ENCODE results near the gene KHDRBS1. TPM values are rescaled to one million over a fixed set of nuclear protein-coding genes. Genes with fewer than 3 reads are reported as not detected.
"Not testable (repeated sequence)": the region's sequence is repeated elsewhere in the genome, so short reads cannot be mapped to it uniquely, and the experiment has no call there.

Gene KHDRBS1
- total and polyA plus RNA-seq, 2 experiments from 2014 or later: 191 to 251 TPM

DNA sequence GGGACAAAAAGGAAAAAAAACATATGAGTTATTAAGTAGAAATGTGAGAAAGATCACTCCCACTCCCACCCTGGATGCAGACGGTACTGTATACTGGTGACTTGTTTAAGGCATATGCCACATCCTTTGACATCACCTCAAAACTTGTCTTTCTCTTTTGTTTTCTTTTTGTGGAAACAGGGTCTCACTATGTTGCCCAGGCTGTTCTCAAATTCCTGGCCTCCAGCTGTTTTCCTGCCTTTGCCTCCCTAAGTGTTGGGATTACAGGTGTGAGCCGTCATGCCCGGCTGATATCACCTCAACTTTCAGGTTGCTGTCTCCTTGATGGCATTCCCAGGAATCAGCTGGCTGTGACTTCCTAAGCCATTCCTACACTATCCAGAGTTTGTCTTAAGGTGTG is 18.4 kb upstream of the KHDRBS1 start (continued):
- TF ChIP-seq, protein P1, sequence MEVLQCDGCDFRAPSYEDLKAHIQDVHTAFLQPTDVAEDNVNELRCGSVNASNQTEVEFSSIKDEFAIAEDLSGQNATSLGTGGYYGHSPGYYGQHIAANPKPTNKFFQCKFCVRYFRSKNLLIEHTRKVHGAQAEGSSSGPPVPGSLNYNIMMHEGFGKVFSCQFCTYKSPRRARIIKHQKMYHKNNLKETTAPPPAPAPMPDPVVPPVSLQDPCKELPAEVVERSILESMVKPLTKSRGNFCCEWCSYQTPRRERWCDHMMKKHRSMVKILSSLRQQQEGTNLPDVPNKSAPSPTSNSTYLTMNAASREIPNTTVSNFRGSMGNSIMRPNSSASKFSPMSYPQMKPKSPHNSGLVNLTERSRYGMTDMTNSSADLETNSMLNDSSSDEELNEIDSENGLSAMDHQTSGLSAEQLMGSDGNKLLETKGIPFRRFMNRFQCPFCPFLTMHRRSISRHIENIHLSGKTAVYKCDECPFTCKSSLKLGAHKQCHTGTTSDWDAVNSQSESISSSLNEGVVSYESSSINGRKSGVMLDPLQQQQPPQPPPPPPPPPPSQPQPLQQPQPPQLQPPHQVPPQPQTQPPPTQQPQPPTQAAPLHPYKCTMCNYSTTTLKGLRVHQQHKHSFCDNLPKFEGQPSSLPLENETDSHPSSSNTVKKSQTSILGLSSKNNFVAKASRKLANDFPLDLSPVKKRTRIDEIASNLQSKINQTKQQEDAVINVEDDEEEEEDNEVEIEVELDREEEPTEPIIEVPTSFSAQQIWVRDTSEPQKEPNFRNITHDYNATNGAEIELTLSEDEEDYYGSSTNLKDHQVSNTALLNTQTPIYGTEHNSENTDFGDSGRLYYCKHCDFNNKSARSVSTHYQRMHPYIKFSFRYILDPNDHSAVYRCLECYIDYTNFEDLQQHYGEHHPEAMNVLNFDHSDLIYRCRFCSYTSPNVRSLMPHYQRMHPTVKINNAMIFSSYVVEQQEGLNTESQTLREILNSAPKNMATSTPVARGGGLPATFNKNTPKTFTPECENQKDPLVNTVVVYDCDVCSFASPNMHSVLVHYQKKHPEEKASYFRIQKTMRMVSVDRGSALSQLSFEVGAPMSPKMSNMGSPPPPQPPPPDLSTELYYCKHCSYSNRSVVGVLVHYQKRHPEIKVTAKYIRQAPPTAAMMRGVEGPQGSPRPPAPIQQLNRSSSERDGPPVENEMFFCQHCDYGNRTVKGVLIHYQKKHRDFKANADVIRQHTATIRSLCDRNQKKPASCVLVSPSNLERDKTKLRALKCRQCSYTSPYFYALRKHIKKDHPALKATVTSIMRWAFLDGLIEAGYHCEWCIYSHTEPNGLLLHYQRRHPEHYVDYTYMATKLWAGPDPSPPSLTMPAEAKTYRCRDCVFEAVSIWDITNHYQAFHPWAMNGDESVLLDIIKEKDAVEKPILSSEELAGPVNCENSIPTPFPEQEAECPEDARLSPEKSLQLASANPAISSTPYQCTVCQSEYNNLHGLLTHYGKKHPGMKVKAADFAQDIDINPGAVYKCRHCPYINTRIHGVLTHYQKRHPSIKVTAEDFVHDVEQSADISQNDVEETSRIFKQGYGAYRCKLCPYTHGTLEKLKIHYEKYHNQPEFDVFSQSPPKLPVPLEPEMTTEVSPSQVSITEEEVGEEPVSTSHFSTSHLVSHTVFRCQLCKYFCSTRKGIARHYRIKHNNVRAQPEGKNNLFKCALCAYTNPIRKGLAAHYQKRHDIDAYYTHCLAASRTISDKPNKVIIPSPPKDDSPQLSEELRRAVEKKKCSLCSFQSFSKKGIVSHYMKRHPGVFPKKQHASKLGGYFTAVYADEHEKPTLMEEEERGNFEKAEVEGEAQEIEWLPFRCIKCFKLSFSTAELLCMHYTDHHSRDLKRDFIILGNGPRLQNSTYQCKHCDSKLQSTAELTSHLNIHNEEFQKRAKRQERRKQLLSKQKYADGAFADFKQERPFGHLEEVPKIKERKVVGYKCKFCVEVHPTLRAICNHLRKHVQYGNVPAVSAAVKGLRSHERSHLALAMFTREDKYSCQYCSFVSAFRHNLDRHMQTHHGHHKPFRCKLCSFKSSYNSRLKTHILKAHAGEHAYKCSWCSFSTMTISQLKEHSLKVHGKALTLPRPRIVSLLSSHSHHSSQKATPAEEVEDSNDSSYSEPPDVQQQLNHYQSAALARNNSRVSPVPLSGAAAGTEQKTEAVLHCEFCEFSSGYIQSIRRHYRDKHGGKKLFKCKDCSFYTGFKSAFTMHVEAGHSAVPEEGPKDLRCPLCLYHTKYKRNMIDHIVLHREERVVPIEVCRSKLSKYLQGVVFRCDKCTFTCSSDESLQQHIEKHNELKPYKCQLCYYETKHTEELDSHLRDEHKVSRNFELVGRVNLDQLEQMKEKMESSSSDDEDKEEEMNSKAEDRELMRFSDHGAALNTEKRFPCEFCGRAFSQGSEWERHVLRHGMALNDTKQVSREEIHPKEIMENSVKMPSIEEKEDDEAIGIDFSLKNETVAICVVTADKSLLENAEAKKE (CRISPR knock-in tag; IDR thresholded peaks at IDR 0.05): no peak
- no peak for TF ChIP-seq CREB1 (CRISPR knock-in tag; IDR thresholded peaks at IDR 0.05; ENCODE audit: low read depth)
- TF ChIP-seq EZH2 (IDR thresholded peaks at IDR 0.05; ENCODE audit: low read depth, unreplicated experiment): no peak
- TF ChIP-seq, protein P2, sequence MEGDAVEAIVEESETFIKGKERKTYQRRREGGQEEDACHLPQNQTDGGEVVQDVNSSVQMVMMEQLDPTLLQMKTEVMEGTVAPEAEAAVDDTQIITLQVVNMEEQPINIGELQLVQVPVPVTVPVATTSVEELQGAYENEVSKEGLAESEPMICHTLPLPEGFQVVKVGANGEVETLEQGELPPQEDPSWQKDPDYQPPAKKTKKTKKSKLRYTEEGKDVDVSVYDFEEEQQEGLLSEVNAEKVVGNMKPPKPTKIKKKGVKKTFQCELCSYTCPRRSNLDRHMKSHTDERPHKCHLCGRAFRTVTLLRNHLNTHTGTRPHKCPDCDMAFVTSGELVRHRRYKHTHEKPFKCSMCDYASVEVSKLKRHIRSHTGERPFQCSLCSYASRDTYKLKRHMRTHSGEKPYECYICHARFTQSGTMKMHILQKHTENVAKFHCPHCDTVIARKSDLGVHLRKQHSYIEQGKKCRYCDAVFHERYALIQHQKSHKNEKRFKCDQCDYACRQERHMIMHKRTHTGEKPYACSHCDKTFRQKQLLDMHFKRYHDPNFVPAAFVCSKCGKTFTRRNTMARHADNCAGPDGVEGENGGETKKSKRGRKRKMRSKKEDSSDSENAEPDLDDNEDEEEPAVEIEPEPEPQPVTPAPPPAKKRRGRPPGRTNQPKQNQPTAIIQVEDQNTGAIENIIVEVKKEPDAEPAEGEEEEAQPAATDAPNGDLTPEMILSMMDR (conservative IDR thresholded peaks at IDR 0.05; ENCODE audit: low read depth in 2 of 2): no peak
- TF ChIP-seq, protein P3, sequence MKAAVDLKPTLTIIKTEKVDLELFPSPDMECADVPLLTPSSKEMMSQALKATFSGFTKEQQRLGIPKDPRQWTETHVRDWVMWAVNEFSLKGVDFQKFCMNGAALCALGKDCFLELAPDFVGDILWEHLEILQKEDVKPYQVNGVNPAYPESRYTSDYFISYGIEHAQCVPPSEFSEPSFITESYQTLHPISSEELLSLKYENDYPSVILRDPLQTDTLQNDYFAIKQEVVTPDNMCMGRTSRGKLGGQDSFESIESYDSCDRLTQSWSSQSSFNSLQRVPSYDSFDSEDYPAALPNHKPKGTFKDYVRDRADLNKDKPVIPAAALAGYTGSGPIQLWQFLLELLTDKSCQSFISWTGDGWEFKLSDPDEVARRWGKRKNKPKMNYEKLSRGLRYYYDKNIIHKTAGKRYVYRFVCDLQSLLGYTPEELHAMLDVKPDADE (IDR thresholded peaks at IDR 0.05): no peak

DNA sequence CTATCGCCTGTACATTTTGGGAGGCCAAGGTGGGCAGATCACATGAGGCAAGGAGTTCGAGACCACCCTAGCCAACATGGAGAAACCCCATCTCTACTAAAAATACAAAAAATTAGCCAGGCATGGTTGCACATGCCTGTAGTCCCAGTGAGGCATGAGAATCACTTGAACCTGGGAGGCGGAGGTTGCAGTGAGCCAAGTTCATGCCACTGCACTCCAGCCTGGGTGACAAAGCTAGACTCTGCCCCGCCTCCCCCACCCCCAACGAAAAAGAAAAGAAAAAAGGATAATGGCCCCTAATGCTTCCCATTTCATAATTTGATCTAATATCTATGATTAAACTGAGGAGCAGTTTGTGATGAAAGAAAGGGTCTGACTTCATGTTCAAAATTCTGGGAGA is 17.5 kb upstream of the KHDRBS1 start:
- not testable (repeated sequence) for H4K20me1 ChIP-seq (replicated peaks; ENCODE audit: insufficient read depth); H3K79me2 ChIP-seq (replicated peaks; ENCODE audit: insufficient read depth); H3K4me1 ChIP-seq (ENCODE audit: insufficient read depth); ATAC-seq; H3K4me3 Mint-ChIP-seq; H3K4me2 ChIP-seq; H3K27ac ChIP-seq (ENCODE audit: low read depth); H3K27me3 ChIP-seq (ENCODE audit: insufficient read depth); H3K4me1 Mint-ChIP-seq; DNase-seq (ENCODE audit: low spot score); H3K9me2 ChIP-seq (ENCODE audit: insufficient read depth); H3K4me3 ChIP-seq; H3K36me3 ChIP-seq (ENCODE audit: insufficient read depth); H3K36me3 Mint-ChIP-seq (ENCODE audit: low read depth); H3K9me3 Mint-ChIP-seq; H3K27ac Mint-ChIP-seq; H3F3A ChIP-seq (replicated peaks; ENCODE audit: low read depth); H3K27me3 Mint-ChIP-seq (ENCODE audit: insufficient read depth, low read depth, poor library complexity)
- H2AFZ ChIP-seq: peak overlapping the region; percentile 43; the same call in 1 of the 2 replicates

All from GM23338 (cell line).